ENCODE measurements around the gene ZNF862. TPM values are rescaled to one million over a fixed set of nuclear protein-coding genes. Genes with fewer than 3 reads are reported as not detected.

The ZNF862 gene
- total RNA-seq, 1 experiment from 2014 or later: 1.9 TPM

DNA sequence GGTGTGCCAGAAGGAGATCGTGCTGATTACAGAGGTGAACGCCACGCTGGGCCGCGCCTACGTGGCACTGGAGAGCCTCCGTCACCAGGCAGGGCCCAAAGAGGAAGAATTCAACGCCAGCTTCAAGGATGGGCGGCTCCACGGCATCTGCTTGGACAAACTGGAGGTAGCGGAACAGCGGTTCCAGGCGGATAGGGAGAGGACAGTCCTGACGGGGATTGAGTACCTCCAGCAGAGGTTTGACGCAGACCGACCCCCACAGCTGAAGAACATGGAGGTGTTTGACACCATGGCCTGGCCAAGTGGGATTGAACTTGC lies 23.5 kb downstream of the ZNF862 start:
- no peak for DNase-seq
- H4K91ac ChIP-seq (ENCODE audit: insufficient read length, low read depth, low read length): no peak overlapping the region
- H2BK120ac ChIP-seq (ENCODE audit: low read depth, low read length, poor library complexity, severe bottlenecking): no peak overlapping the region
- no peak overlapping the region for H3K9ac ChIP-seq (ENCODE audit: extremely low read depth, insufficient read length, low read length)
- no peaks in the 10 kb centered on the region for H3K4me1 ChIP-seq (ENCODE audit: insufficient read depth, low read length)
- no peak overlapping the region for H3K27ac ChIP-seq (ENCODE audit: insufficient read length, low read depth, low read length)
- H2BK5ac ChIP-seq (ENCODE audit: insufficient read length, low read length): no peak overlapping the region
- H3K9me3 ChIP-seq (ENCODE audit: control insufficient read depth, low read depth, low read length): no peaks in the 10 kb centered on the region
- TF ChIP-seq, protein P1, sequence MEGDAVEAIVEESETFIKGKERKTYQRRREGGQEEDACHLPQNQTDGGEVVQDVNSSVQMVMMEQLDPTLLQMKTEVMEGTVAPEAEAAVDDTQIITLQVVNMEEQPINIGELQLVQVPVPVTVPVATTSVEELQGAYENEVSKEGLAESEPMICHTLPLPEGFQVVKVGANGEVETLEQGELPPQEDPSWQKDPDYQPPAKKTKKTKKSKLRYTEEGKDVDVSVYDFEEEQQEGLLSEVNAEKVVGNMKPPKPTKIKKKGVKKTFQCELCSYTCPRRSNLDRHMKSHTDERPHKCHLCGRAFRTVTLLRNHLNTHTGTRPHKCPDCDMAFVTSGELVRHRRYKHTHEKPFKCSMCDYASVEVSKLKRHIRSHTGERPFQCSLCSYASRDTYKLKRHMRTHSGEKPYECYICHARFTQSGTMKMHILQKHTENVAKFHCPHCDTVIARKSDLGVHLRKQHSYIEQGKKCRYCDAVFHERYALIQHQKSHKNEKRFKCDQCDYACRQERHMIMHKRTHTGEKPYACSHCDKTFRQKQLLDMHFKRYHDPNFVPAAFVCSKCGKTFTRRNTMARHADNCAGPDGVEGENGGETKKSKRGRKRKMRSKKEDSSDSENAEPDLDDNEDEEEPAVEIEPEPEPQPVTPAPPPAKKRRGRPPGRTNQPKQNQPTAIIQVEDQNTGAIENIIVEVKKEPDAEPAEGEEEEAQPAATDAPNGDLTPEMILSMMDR (conservative IDR thresholded peaks at IDR 0.05): no peak
- H2AK5ac ChIP-seq (ENCODE audit: insufficient read length, low read length): no peak overlapping the region
- H3K4me2 ChIP-seq (ENCODE audit: insufficient read depth, insufficient read length, low read length): no peak overlapping the region
- no peak overlapping the region for H2BK12ac ChIP-seq (ENCODE audit: insufficient read length, low read depth, low read length)
- no peaks in the 10 kb centered on the region for H3K79me2 ChIP-seq (ENCODE audit: insufficient read depth, low read length)
- H3K4ac ChIP-seq (ENCODE audit: low read depth, low read length): no peak overlapping the region
- no peak overlapping the region for H3K23ac ChIP-seq (ENCODE audit: insufficient read length, low read depth, low read length)
- no peak overlapping the region for H4K8ac ChIP-seq (replicated peaks; ENCODE audit: insufficient read length, low read depth, low read length)
- H4K20me1 ChIP-seq (ENCODE audit: control insufficient read depth, insufficient read depth, insufficient read length): no peaks in the 10 kb centered on the region
- no peaks in the 10 kb centered on the region for H3K36me3 Mint-ChIP-seq (ENCODE audit: insufficient read depth in 1 of 3, low read depth in 3 of 3)
- no peak overlapping the region for H3K4me3 Mint-ChIP-seq
- no CpG with 5 or more reads among the region's 16 CpGs for WGBS (ENCODE audit: extremely low coverage, insufficient read length, low lambda C conversion rate)
- no peaks in the 10 kb centered on the region for H3K27me3 ChIP-seq (ENCODE audit: insufficient read depth, low read length)
- H3T11ph ChIP-seq (ENCODE audit: low read length): no peak overlapping the region
- H3K23me2 ChIP-seq (ENCODE audit: insufficient read length, low read depth, low read length, poor library complexity, severe bottlenecking): no peaks in the 10 kb centered on the region
- H3K27ac Mint-ChIP-seq: no peak overlapping the region
- H4K5ac ChIP-seq (ENCODE audit: insufficient read length, low read depth, low read length): no peak overlapping the region
- H3K4me1 Mint-ChIP-seq: peaks cover under 1 to 2% of the 10 kb centered on the region in 2 experiments
- no peak overlapping the region for H2AFZ ChIP-seq (ENCODE audit: low read length)
- no peaks in the 10 kb centered on the region for H3K79me1 ChIP-seq (ENCODE audit: insufficient read depth, low read depth, low read length, poor library complexity, severe bottlenecking)
- H3K56ac ChIP-seq (ENCODE audit: insufficient read length, low read depth, low read length): no peak overlapping the region
- no peaks in the 10 kb centered on the region for H3K9me3 Mint-ChIP-seq
- H3K27me3 Mint-ChIP-seq (ENCODE audit: low read depth): peaks cover 21% of the 10 kb centered on the region
- H3K18ac ChIP-seq (ENCODE audit: insufficient read length, low read depth, low read length): no peak overlapping the region
- H2BK20ac ChIP-seq (ENCODE audit: low read depth, low read length, poor library complexity, severe bottlenecking): no peak overlapping the region
- no peak overlapping the region for H2BK15ac ChIP-seq (ENCODE audit: low read depth, low read length)
- H3K14ac ChIP-seq (ENCODE audit: insufficient read depth, low read length): no peak overlapping the region

All from H9 (cell line).